ENCODE data around the gene OR2D3.

DNA sequence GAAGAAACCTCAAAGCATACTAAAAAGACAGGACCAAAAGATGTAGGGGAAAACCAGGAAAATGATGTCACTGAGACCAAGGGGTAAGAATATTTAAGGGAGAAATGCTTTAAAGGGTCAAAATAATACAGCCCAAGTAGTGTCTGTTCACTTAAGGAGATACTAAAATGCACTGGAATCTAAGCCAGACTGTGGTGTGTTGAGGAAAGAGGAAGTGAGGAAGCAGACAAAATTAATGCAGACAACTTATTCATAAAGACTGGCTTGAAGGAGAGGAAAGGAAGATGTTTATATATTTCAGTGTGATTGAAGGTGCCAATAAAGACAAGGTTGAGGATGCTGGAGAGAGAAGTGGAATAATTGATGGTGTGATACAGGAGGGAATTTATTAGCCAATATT is 21.2 kb downstream of the OR2D3 start:
- no peak for TF ChIP-seq POLR2A (IDR thresholded peaks at IDR 0.05)
- TF ChIP-seq CTCF (IDR thresholded peaks at IDR 0.05): no peak
- TF ChIP-seq EP300 (IDR thresholded peaks at IDR 0.05): no peak
